Activated T-helper 2 cell treated with anti-CD3 and anti-CD28 coated beads, Interferon-gamma antibody, Interleukin-2, Interleukin-4, amounts not matched to agents 10 μg/mL and 5 μg/mL and 100 μg/mL, durations not matched to agents 14 hours and 24 hours and 36 hours (primary cell): ENCODE results near the gene SSU72. TPM values are rescaled to one million over a fixed set of nuclear protein-coding genes. Genes with fewer than 3 reads are reported as not detected.

Source experiments
- DNase-seq: peaks from one replicate; pipeline ENCODE4 v3.0.0; 2021; ENCODE audit warnings: low spot score
- H3K27ac Mint-ChIP-seq: one replicate; pipeline ENCODE4 v1.8.0; 2021; ENCODE audit warnings: mixed read lengths
- H3K27me3 Mint-ChIP-seq: one replicate; pipeline ENCODE4 v1.8.0; 2021; ENCODE audit warnings: low read depth, mixed read lengths
- H3K36me3 Mint-ChIP-seq: one replicate; pipeline ENCODE4 v1.8.0; 2021; ENCODE audit warnings: low read depth, mixed read lengths
- H3K4me1 Mint-ChIP-seq: one replicate; pipeline ENCODE4 v1.8.0; 2021; ENCODE audit warnings: low read depth, mixed read lengths
- H3K4me3 Mint-ChIP-seq: one replicate; pipeline ENCODE4 v1.8.0; 2021; ENCODE audit warnings: low read depth, mild to moderate bottlenecking, moderate library complexity, mixed read lengths
- H3K9me3 Mint-ChIP-seq: one replicate; pipeline ENCODE4 v1.8.0; 2021; ENCODE audit warnings: mixed read lengths
- intact Hi-C: fragments of 100-400 bp; cut with micrococcal nuclease; formaldehyde crosslinking; loops from one replicate; pipeline ENCODE4 v1.15.1; 2023
- total RNA-seq: library from RNA; stranded (reverse); gene quantifications from 2 replicates; pipeline ENCODE4 v1.2.3, GENCODE V29; 2022

Gene SSU72
- total RNA-seq, 1 donor from 2014 or later: 123 TPM

DNA sequence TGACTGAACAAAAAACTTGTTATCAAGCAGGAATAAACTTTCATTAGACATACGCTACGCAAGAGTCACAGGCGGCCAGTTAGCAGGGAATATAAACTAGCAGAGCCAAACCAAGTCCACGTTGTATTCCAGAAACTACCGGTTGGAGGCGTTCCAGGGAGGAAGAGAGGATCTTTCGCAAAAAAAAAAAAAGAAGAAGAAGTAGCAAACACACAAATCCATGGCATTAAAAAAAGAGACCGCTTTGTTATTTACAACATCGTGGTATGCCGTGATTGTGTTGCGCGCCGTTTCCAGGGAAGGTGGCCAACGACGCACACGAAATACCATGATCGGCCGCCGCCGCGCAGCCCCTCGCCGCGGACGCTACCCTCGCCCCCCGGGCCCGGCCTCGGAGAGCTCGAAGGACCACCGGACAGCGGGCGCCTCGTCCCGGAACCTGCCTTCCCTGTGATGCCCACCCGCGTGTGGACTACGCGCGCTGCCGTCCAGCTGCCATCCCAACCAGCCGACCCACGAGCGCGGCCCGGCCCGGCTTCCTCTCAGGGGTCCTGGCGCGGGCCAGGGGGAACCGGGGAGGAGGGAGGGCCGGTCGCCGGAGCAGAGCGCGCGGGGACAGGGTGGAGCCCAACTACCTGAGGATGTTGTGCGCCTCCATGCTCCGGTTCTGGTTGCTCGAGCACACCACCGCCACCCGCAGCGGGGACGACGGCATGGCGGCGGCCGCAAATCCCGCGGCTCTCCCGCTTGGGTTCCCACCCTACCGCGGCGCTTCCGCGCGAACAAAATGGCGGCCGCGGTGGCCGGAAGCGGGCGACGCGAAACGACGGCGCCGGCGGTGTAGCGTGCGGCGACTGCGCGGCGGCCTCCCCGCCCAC, 581 bp downstream of the SSU72 start:
- peaks cover 22% of the 10 kb centered on the region for H3K4me1 Mint-ChIP-seq
- no peaks in the 10 kb centered on the region for H3K9me3 Mint-ChIP-seq
- peak overlapping the region; percentile 100 for H3K27ac Mint-ChIP-seq
- peaks cover 26% of the 10 kb centered on the region for H3K36me3 Mint-ChIP-seq
- peaks cover 2% of the 10 kb centered on the region for H3K27me3 Mint-ChIP-seq
- DNase-seq: no peak
- peak overlapping the region; percentile 100 for H3K4me3 Mint-ChIP-seq
- intact Hi-C loops: loop anchor here (1.0 to 2.0 kb wide), 2 partner anchors 41 to 85 kb away; partner anchors contain the start of genes CDK11B and MIB2

DNA sequence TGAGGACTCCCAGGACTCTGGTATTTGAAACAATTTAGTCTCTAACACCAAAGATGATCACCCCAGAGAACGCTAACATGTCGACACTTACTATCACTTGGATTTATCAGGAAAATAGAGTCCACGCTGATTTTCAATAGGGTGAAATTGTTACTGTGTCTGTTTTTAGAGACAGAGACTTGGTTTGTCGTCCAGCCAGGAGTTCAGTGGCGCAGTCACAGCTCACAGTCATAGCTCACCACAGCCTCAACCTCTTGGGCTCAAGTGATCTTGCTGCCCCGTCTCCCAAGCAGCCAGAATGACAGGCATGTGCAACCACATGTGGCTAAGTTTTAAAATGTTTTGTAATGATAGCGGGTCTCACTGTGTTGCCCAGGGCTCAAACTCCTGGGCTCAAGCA, 5.3 kb downstream of the SSU72 start:
- Mint-ChIP-seq H3K4me3 (no peak overlapping the region), H3K9me3 (no peaks in the 10 kb centered on the region), H3K27me3 (no peaks in the 10 kb centered on the region), H3K27ac (no peak overlapping the region), H3K36me3 (peaks cover 50% of the 10 kb centered on the region), H3K4me1 (peaks cover 13% of the 10 kb centered on the region)
- intact Hi-C loops: no loop called here
- DNase-seq: no peak

DNA sequence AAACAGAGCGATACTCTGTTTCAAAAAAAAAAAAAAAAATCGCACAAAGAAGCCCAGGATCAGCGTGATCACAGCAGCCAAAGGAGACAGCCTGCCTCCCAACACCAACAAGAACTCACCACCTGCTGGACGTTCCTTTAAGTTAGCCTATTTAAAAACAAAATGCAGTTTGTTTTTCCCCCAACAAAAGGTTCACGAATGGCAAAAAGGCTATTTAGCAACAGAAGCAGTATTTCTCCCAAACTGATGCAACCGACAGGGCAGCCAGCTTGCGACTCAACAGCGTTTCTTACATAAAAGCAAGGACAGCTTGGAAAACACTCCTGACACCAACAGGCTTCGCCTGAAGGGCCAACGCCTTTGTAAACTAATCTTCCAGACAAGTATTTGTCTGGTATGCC, 6.8 kb downstream of the SSU72 start:
- intact Hi-C loops: no loop called here
- H3K27me3 Mint-ChIP-seq: no peaks in the 10 kb centered on the region

DNA sequence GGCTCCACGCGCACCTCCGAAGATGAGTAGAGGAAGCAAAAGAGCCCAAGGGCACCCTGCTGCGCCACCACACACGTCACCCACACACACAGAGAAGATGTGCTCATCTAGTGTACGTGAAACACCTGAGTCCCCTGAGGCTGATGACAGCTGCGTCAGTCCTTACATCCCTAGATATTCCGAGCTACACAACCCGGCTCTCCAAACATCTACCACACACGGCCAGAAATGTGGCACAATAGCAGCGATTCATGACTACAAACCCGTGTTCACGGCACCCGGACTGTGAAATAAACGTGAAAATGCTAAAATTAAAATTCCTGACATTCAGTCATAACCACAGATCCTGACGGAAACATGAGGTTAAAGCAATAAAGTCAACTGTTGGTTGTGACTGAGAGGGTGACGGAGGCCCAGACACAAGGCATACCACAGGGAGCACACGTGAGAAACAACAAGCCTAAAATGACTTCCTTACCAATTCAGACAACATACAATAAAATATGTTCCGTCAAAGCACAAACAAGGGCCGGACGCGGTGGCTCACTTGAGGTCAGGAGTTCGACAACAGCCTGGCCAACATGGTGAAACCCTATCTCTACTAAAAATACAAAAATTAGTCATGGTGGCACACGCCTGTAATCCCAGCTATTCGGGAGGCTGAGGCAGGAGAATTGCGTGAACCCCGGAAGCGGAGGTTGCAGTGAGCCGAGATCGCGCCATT, 7.3 kb downstream of the SSU72 start:
- Mint-ChIP-seq H3K4me1 (peaks cover 12% of the 10 kb centered on the region), H3K4me3 (no peak overlapping the region), H3K36me3 (peaks cover 53% of the 10 kb centered on the region), H3K9me3 (no peaks in the 10 kb centered on the region), H3K27me3 (no peaks in the 10 kb centered on the region), H3K27ac (no peak overlapping the region)
- DNase-seq: no peak
- intact Hi-C loops: no loop called here

More for the DNA sequence above, 6.8 kb downstream of the SSU72 start:
- Mint-ChIP-seq H3K4me1 (peaks cover 12% of the 10 kb centered on the region), H3K4me3 (no peak overlapping the region), H3K27ac (no peak overlapping the region), H3K9me3 (no peaks in the 10 kb centered on the region), H3K36me3 (peaks cover 49% of the 10 kb centered on the region)
- DNase-seq: no peak

DNA sequence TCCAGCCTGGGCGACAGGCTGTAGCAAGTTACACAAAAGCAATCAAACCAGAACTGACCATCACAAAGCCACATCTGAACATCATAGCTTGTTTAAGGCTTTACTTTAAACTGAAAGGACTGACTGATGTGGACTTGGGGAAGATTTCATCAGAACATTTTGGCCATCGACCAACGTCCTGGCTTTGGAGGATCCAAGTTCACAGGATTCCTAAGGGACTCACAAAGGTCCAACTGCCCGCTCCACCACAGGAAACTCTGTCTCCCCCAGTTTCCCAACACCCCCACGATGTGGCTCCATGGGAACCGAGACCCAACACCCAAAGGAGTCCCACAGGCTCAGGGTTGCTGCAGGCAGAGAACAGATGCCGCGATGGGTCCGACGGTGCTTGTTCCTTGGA, 9.3 kb downstream of the SSU72 start:
- no peak overlapping the region for H3K4me3 Mint-ChIP-seq
- H3K36me3 Mint-ChIP-seq: peaks cover 58% of the 10 kb centered on the region
- intact Hi-C loops: no loop called here
- H3K27me3 Mint-ChIP-seq: no peaks in the 10 kb centered on the region
- H3K27ac Mint-ChIP-seq: no peak overlapping the region
- H3K9me3 Mint-ChIP-seq: no peaks in the 10 kb centered on the region
- DNase-seq: no peak
- peaks cover 6% of the 10 kb centered on the region for H3K4me1 Mint-ChIP-seq

DNA sequence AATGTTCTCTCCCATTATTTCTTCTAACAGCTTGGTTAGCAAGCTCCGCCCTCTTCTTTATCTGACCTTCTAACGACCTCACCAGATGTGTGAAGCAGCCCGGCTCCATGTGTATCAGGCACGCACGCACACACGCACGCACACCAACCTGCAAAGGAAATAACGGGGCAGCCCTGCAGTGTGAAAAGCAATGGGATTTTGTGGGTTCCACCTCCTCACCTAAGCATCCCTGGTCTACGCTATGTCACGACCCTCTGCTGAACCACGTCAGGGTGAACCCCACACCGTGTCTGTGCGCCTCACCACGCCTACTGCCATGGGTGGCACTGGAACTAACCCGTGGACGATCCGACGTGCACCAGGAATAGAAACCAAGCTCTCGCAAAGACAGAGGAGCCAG, 10.4 kb downstream of the SSU72 start:
- intact Hi-C loops: no loop called here
- Mint-ChIP-seq H3K27ac (no peak overlapping the region), H3K4me3 (no peak overlapping the region)

DNA sequence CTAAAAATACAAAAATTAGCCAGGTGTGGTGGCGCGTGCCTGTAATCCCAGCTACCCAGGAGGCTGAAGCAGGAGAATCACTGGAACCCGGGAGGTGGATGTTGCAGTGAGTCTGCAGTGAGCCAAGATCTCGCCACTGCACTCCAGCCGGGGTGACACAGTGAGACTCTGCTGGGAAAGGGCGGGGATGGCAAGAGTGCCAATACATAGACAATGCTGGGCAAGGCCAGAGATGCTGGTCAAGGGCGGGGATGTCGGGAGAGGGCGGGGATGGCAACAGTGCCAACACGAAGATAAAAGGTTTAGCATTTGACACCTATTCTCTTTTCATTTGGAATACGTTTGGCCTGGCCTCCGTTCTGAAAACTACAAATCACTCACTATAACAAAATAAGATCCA, 11.0 kb downstream of the SSU72 start:
- Mint-ChIP-seq H3K27me3 (no peaks in the 10 kb centered on the region), H3K27ac (no peak overlapping the region), H3K4me3 (no peak overlapping the region), H3K9me3 (no peaks in the 10 kb centered on the region), H3K4me1 (no peaks in the 10 kb centered on the region), H3K36me3 (peaks cover 59% of the 10 kb centered on the region)
- intact Hi-C loops: no loop called here
- no peak for DNase-seq

More for the DNA sequence above, 10.4 kb downstream of the SSU72 start:
- Mint-ChIP-seq H3K27me3 (no peaks in the 10 kb centered on the region), H3K9me3 (no peaks in the 10 kb centered on the region), H3K4me1 (no peaks in the 10 kb centered on the region), H3K36me3 (peaks cover 54% of the 10 kb centered on the region)
- no peak for DNase-seq

DNA sequence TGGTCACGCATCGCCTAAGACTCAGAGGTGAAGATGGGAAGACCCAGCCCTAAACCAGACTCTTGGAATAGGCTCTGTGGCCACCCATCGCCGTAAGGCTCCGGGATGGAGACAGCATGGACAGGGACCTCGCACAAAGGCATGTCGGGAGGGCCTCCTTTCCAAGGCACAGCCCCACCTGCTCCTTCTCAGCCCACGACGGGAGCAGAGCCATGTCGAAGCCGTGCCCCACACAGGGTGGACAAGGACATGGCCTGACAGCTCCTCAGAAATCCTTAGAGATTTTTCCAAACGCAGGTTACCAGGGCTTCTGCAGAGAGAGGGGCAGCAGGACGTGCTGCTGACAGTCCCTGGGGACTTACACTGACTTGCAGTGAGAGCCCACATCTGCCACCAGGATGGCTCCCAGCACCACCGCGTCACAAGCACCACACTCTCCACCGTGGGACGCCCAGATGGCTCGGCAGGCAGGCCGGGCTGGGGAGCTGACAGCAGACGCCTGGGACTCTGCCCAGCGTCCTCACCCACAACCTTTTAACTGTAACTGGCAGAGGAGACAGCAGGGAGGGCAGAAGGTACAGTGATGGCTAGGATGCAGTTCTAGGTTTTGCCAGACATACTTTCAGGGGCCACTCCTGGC, 12.0 kb downstream of the SSU72 start:
- H3K9me3 Mint-ChIP-seq: no peaks in the 10 kb centered on the region
- H3K36me3 Mint-ChIP-seq: peaks cover 60% of the 10 kb centered on the region
- intact Hi-C loops: no loop called here
- H3K4me1 Mint-ChIP-seq: no peaks in the 10 kb centered on the region
- DNase-seq: no peak
- H3K27me3 Mint-ChIP-seq: no peaks in the 10 kb centered on the region
- H3K4me3 Mint-ChIP-seq: no peak overlapping the region
- H3K27ac Mint-ChIP-seq: no peak overlapping the region

DNA sequence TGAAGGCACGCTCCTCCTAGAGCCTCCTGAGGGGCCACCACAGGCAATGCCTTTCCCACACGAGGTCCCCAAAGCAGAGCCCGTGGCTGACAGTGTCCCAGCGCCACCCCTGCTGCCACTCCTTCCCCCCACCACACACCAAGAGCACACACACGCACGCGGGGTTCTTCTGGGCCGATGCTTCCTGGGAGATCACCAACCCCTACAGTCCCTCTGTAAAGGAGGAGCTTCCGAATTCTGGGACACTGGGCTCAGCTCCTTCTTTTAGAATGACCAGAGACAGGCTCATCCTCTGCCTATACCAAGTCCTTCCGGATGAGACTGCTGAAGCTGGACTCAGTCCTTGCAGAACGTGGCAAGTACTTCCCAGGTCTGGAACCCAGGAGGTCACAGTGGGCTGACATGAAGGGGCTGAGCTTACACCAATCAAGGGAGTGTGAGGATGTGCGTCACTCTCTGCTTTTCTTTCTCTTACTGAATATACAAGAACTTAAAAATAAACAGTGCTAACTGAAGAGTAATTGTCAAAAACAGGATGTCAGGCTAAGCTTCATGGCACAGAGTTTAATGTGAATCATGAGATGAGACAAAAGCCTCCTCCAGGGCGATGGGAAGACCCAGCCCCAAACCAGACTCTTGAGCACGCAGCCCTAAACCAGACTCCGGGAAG, 12.7 kb downstream of the SSU72 start:
- no peak for DNase-seq
- Mint-ChIP-seq H3K27ac (no peak overlapping the region), H3K36me3 (peaks cover 53% of the 10 kb centered on the region), H3K27me3 (no peaks in the 10 kb centered on the region), H3K9me3 (no peaks in the 10 kb centered on the region), H3K4me1 (no peaks in the 10 kb centered on the region), H3K4me3 (no peak overlapping the region)
- intact Hi-C loops: no loop called here

DNA sequence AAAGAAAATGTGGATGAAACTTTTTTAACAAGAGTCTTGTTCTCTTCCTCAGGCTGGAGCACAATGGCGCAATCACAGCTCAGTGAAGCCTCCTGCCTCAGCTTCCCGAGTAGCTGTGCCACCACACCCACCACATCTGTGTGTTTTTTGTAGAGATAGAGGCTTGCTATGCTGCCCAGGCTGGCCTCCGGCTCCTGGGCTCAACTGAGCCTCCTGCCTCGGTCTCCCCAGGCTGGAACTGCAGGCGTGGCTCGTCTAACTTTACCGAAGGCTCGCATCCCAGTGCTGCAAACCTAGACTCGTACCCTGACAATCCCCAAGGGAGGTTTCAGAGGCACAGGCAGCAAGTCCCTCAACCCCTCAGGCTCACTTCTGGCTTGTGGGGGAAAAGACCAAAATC, 14.5 kb downstream of the SSU72 start:
- Mint-ChIP-seq H3K9me3 (no peaks in the 10 kb centered on the region), H3K4me3 (no peak overlapping the region), H3K27me3 (no peaks in the 10 kb centered on the region), H3K36me3 (peaks cover 44% of the 10 kb centered on the region), H3K4me1 (no peaks in the 10 kb centered on the region), H3K27ac (no peak overlapping the region)
- DNase-seq: no peak
- intact Hi-C loops: no loop called here

DNA sequence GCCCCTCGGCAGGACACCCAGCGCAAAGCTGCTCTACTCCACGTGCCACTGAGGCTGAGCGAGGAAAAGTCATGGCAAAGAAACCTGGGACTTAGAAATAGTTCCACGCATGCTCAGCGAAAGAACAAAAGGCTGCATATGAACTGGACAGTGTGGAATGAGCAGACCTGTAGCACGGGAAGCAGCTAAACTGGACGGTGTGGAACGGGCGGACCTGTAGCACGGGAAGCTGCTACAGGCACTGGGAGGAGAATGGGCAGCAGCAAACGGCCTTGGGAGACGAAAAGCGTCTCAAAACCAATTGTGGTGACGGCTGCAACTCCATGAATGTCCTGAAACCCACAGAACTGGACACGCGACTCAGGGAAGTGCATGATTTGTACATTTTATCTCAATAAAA, 15.6 kb downstream of the SSU72 start:
- H3K27me3 Mint-ChIP-seq: no peaks in the 10 kb centered on the region
- no peaks in the 10 kb centered on the region for H3K4me1 Mint-ChIP-seq
- intact Hi-C loops: no loop called here
- H3K9me3 Mint-ChIP-seq: no peaks in the 10 kb centered on the region
- DNase-seq: no peak
- no peak overlapping the region for H3K4me3 Mint-ChIP-seq
- peaks cover 34% of the 10 kb centered on the region for H3K36me3 Mint-ChIP-seq
- H3K27ac Mint-ChIP-seq: no peak overlapping the region

DNA sequence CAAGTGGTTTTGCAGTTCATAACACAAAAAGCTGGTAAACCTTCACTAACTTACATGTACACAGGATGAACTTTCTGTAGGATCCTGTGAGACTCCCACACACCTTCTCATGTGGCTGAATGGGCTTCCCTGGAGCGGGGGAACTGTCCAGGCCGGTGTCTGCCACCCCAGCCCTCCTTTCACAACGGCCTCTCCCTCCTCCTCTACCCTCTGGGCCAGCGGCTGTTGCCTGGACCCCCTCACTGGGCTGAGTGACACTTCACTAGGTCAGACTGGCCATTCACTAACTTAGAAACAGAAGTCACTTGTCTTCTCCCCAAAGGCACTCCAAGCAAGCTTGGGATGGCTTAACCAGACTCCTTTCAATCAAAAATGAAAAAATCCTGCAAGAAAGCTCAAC, 16.1 kb downstream of the SSU72 start:
- Mint-ChIP-seq H3K4me3 (no peak overlapping the region), H3K27me3 (no peaks in the 10 kb centered on the region), H3K27ac (no peak overlapping the region), H3K36me3 (peaks cover 29% of the 10 kb centered on the region), H3K9me3 (no peaks in the 10 kb centered on the region), H3K4me1 (no peaks in the 10 kb centered on the region)
- intact Hi-C loops: no loop called here
- DNase-seq: no peak
